ENCODE data around the gene SECISBP2L.
"Not testable (repeated sequence)": the region's sequence is repeated elsewhere in the genome, so short reads cannot be mapped to it uniquely, and the experiment has no call there.

Gene SECISBP2L, protein sequence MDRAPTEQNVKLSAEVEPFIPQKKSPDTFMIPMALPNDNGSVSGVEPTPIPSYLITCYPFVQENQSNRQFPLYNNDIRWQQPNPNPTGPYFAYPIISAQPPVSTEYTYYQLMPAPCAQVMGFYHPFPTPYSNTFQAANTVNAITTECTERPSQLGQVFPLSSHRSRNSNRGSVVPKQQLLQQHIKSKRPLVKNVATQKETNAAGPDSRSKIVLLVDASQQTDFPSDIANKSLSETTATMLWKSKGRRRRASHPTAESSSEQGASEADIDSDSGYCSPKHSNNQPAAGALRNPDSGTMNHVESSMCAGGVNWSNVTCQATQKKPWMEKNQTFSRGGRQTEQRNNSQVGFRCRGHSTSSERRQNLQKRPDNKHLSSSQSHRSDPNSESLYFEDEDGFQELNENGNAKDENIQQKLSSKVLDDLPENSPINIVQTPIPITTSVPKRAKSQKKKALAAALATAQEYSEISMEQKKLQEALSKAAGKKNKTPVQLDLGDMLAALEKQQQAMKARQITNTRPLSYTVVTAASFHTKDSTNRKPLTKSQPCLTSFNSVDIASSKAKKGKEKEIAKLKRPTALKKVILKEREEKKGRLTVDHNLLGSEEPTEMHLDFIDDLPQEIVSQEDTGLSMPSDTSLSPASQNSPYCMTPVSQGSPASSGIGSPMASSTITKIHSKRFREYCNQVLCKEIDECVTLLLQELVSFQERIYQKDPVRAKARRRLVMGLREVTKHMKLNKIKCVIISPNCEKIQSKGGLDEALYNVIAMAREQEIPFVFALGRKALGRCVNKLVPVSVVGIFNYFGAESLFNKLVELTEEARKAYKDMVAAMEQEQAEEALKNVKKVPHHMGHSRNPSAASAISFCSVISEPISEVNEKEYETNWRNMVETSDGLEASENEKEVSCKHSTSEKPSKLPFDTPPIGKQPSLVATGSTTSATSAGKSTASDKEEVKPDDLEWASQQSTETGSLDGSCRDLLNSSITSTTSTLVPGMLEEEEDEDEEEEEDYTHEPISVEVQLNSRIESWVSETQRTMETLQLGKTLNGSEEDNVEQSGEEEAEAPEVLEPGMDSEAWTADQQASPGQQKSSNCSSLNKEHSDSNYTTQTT

DNA sequence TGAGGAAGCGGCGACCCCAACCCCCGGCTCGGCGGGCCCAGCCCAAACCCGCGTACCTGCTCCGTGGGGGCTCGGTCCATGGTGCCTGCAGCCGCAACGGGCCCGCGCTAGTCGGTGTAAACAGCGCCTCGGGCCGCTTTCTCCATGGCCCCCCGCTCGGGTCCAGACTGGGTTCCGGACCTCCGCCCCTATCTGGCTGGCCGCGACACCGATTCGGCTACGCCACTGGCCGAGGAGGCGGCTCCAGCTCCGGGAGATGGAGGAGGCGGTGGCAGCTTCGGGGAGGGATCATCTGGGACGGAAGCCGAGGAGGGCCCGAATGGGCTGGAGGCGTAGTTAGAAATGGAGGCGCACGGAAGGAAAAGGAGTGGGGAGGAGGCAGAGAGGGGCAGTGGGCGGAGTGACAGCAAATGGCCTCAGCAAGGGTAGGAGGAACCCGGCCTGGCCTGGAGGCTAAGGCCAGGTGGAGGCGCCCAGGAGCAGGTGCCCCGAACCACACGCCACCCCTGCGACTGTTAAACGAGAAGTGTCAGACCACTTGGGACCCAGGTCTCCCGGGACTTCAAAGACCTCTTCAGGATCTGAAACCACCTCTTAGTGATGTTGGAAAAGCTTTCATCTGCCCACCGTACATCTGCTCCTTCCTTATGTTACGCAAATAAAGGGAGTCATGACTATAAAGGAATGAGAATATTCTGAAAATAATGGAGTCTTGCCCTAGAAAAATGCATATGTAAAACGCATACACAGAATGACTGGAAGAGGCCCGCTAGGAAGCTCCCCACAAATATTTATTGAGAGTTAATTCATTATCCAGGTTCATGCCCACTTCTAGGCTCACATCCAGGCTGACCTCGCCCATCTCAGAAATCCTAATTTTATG is at the start of gene SECISBP2L:
Gene SECISBP2L, minus strand, starts transcription at position 227 of the 883 bp plus-strand sequence. Its CDS starts 147 bp downstream, at position 80.
- DNase-seq (ENCODE audit: low read depth in 2 of 2) = peak; percentile 73 to 81

DNA sequence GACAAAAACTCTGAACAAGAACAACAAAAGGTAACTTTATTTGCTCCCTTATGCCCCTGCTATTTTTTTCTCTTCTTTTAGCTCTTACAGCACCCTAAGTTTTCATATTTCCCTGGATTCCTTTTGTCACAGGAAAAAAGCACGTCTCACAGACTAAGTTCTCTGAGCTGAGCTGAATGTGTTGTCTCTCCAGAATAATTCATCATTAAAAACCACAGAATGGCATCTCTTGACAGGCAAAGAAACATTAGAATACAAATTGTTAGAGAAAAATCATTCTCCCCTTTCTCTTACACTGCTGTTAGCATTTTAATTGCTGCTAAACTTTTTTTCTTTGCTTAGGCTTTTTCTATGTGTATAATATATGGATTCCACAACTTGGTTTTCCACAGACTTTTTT is 48.7 kb upstream of the SECISBP2L start:
- DNase-seq (ENCODE audit: low read depth in 2 of 2) = no peak

DNA sequence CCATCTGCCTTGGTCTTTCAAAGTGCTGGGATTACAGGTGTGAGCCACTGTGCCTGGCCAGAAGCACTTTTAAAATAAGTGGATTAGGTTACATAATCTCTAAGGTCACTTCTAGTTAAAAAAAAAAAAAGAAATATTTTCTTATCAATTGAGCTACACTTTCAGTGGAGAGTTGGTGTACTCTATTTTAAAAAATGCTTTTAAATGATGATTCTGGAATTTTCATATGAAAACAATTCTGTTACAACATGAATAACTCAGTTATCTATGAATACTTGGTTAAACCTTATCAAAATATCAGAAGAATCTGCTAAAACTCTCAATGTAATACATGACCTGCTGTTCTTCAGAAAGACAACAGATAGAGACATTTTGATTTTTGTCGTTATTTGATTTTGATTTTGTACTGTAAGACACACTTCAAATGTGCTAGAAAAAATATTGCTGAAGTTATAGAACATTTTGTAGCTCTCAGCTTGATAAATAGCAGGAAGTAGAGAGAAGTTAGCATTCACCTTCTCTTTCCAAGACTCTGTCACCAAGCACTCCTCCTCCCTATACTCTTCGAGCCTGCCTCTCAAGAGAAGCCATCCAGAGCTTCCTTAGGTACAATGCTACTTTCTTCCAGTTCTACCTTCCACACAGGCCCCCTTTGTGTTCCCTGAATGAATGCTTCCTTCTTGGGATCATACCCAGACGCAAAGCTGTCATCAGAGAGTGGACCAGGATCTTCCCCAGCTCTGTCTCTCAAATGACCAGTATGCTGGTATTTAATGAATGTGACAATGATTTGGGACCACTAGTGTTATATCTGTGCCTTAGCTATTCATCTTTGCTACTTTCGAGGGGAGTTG is 47.2 kb upstream of the SECISBP2L start:
- no peak for DNase-seq (ENCODE audit: low read depth in 2 of 2)

DNA sequence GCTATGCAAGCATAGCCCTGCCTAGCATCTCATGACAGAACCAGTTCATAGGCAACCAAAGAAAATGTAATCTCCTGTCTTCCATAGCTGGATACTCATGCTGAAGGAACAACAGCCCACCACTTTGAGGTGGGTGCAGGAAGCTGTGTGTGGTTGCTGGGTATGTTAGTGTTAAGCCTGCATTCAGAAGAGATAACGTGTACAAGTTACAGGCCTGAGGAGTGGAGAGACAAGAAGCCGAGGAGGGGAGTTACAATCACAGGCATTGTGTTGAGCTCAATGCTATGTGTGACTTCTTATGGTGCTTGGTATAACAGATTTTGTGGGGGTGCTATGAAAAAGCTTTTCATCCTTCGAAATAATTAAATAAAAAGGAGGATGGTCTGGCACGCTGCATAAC is 42.8 kb upstream of the SECISBP2L start:
- DNase-seq (ENCODE audit: low read depth in 2 of 2) = no peak

DNA sequence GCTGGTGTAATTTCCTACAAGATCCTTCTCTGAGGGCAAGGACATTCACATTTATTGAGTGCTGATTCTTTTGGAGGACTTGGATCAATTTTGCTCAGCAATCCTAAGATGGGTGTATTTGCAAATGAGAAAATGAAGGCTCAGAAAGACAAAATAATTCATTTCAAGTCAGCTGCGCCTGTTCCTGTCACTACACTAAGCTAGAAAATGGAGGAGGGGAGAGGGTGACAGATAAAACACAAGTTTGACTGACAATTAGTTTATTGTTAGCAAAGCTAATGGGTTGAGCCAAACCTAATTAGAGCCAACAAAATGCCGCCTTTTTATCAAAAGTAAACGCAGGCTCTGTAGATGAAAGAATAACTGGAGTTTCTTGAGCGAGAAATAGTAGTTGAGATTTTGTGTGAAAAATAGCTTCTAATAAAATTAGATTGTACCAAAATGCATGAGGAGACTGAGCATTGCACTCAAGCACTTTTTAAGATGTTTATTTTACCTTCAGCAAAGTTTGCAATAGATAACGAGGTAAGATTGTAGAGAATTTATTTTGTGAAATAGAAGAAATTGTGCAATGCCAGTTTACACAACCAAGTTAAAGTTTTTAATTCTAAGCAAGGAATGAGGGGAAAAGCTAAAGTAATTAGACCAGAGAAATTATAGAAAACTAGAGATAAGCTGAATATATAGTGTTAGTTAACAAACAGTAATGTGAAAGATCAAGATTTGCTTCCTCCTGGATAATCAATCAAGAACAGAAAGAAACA is 39.6 kb upstream of the SECISBP2L start:
- no peak for DNase-seq (ENCODE audit: low read depth in 2 of 2)

DNA sequence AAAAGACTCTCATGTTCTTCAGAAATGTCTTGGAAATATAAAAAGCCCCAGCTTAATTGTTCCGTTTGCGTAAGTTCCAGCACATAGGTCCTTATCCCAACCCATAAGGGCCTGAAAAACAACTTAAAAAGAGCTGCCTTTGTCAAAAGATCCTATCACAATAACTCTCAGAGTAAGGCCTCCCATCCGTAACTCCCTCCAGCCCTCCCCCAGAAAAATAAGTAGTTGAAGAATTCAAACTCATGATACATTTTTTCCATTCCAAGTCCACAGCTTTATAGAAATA is 38.0 kb upstream of the SECISBP2L start:
- no peak for DNase-seq (ENCODE audit: low read depth in 2 of 2)

DNA sequence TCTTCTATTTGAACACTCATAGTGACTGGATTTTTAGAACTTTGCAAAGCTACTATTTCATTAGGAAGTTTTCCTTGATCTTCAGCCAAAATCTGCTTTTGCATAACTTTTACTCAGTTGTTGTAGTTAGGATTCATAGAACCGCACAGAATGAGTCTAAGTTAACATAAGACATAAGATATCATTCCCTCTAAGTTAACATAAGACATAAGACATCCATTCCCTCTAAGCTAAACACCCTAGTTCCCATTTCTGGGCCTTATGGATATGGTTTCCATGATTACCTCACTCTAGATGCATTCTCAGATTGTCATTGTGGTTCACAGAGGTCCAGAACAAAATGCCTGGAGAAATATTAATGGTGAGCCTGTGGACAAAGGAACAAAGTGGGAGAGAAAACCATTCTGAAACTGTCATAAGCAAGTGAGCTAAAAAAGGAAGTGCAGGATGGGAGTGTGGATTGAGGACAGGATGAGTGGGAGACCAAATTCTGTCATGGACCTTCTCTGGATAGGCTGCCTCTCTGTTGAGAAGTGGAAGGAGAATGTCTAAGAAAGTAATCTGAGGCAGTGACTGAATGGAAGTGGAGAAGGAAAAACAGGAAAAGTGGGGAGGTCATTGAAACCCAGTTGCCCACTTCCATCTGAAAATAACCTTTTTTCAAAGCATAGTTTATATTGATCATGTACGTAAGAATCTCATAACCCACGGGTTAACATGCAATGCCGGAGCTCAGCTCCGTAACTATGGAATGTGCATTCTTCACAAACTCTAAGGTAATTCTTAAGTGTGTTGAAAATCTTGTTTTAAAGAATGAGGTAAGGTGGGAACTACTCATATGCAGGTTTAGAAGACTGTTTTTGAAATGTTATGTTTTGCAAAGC is 37.4 kb upstream of the SECISBP2L start:
- no peak for DNase-seq (ENCODE audit: low read depth in 2 of 2)

DNA sequence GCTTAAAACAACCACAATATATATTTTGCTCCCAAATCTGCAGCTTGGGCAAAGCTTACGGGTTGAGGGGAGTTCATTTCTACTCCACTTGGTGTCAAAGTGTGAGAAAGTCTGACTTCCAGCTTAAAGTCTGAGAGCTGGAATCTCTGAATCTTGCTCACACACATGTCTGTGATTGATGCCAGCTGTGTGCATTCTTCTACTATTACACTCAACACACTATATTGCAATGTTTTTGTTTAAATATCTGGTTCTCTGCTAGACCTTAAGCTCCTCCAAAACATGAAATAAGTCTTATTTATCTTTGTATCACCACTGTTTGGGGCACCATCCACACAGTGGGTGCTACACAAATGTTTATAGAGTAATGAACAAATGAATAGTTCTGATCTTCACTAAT is 36.7 kb upstream of the SECISBP2L start:
- DNase-seq (ENCODE audit: low read depth in 2 of 2) = no peak

DNA sequence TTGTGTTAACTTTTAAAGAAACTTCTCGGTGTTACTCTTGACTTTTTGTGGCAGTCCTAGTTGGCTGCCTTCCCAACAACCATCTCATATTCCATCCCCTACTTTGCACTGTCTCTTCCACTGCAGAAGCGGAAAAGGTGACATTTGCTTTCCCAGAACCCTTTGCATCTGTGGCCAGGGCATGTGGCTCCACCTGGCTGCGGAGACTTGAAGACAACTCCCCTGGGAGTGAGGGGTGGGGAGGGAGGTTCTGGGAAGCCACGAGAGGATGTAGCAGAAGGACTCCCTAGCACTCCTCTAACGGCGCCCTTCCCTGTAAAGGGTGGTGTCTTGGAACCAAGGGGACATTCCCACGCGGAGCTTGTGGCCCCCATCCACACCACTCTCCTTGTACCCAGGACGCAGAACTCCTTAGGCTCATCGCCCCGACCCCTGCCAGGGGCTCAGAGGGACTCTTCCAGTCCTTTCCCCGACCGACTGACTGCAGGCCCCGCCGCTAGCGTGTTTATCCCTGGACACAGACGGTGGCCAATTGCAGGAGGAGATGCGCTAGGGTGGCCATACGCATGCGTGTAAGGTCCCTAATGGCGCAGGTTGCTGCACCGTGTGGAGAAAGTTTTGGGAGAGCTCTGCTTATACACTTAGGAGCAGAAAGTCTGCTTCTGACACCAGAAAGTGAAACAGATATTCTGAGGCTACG is 33.2 kb upstream of the SECISBP2L start:
- DNase-seq (ENCODE audit: low read depth in 2 of 2) = no peak

DNA sequence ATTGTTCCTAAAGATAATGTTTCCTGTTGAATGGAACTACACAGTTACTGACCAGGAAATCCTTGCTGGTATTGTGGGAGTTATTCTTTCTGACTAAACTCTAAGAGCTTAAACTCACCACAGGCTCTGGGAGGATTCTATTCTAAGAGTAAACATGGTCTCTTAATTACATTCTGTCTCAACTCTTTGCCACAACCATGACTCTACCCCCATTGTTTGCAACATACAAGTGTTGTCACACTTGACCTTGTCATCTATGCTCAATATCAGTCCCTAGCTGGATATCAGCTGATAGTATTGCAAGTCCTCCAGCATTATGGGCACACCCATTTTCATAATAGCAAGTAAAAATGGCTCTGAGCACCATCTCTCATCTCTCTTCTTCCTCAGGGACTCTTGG is 29.6 kb upstream of the SECISBP2L start:
- DNase-seq (ENCODE audit: low read depth in 2 of 2) = no peak

DNA sequence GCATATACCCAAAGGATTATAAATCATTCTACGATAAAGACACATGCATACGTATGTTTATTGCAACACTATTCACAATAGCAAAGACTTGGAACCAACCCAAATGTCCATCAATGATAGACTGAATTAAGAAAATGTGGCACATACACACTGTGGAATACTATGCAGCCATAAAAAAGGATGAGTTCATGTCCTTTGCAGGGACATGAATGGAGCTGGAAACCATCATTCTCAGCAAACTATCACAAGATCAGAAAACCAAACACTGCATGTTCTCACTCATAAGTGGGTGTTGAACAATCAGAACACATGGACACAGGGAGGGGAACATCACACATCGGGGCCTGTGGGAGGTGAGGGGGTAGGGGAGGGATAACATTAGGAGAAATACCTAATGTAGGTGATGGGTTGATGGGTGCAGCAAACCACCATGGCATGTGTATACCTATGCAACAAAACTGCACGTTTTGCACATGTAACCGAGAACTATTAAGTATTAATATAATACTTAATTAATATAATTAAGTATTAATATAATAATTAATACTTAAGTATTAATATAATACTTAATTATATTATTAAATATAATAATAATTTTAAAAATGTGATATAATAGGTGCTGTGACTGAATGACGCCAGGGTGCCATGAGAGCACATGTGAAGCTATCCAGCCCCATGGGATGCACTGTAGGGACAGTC is 28.5 kb upstream of the SECISBP2L start:
- DNase-seq (ENCODE audit: low read depth in 2 of 2) = not testable (repeated sequence)

DNA sequence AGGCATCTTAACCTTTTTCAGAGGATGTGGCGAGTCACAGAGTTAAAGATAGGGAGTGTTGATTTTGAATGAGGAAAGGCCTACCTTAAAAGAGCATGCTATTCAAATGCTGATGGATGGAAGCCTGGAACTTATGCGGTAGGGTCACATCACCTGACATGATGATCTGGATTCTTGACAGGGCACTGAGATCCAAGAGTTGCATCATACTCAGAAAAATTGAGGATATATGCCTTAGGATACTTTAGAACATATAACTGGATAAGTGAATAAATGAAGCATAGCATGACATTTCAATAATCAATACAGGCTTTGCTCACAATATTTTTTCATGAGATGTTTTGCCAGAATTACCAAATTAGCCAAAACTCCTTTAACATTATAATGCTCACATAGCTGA is 20.1 kb upstream of the SECISBP2L start:
- DNase-seq (ENCODE audit: low read depth in 2 of 2) = no peak

DNA sequence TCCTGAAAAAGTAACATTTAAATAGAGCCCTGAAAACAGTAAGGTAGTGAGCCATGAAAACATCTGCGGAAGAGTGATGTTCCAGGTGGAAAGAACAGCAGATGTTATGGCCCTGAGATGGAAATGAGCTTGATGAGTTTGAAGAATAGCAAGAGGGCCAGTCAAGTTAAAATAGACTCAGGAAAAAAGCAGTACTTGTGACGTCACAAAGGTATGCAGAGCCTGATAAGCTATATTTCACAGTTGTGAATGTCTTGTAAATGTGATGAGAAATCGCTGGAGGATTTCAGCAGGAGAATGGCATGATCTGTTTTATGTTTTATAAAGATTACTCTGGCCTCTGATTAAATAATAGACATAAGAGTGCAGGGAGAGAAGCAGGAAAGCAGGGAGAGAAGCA is 18.6 kb upstream of the SECISBP2L start:
- no peak for DNase-seq (ENCODE audit: low read depth in 2 of 2)

DNA sequence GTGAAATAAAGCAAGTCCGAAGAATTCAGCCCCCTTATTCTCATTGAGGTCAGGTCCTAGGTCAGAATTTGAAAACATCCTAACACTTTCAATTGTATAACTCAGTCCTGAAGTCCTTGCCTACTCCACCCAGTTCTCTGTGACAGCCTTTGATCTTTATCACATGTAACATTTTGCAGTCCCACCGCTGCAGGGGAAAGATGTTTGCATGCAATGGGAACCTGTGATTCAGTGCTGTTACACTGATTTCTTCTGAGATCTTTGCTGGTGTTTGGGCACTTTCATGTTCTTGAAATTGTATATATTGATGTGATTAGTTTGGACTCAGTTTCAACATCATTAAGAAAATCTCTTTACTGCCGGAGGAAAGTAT is 18.0 kb upstream of the SECISBP2L start:
- DNase-seq (ENCODE audit: low read depth in 2 of 2) = no peak

DNA sequence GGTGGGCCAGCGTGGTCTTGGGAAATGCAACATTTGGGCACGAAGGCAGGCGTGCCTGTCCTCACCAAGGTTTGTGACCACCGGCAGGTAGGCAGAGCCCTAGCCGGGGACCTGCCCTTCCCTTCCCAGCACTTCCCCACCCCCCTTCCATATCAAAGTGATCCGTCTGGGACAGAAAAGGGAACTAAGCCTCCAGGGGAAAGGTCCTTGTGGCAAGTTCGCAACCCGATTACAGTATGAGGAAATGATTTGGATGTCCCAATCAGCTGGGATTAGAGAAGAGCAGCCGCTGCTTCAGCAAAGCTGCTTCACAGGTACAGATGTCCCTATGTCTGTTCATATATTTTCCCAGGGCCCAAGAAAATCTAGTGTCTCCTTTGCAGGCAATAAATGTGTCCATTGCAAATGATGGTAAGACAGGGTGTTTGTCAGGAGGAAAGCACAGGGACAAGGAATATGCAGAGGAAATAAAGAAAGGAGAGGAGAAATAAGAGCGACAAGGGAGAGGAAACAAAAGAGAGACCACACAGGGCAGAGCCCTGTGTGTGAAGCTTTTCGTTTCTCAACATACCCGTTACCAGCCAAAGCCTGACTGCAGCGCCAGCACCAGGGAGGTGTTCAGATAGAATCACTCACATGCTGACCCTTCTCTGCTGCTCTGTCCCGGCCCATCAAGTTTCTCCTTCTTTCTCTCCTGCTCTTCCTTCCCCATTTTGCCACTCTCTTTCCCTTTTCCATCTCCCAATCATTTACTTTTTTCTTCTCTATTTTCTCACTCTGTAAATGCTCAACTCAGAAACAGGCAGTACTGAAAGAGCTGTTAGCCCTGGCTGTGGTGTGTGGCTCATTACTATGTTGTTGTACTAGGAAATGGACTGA is 17.4 kb upstream of the SECISBP2L start:
- DNase-seq (ENCODE audit: low read depth in 2 of 2) = no peak

DNA sequence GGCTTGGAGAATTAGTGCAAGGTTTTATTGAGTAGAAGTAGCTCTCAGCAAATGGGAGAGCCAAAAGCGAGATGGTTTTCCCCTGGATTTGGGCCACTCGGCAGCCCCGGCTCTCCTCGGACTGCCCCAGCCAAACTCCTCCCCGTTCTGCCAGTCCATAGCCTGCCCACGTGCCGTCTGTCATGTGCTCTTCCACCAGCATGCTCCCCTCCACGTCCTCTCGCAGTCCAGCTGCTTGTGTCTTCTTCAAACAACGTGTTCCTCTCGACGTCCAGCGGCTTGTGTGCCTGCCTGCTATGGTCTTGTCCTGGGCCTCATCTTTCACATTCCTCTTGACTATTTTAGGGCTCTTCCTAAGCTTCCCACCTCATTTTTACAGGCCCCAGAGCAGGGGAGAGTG is 16.7 kb upstream of the SECISBP2L start:
- no peak for DNase-seq (ENCODE audit: low read depth in 2 of 2)
